PFSK-1 (cell line): ENCODE measurements around the gene SUMO3.

Experiments used
- FOXP2 ChIP-seq: optimal IDR thresholded peaks from 2 replicates; pipeline ENCODE3; 2011; ENCODE audit warnings: borderline replicate concordance, control low read depth, inconsistent platforms; ENCODE audit not compliant: insufficient read depth; ENCODE audit errors: extremely low read length, extremely low read depth
- POLR2AphosphoS5 ChIP-seq: IDR thresholded peaks from 2 replicates; pipeline ENCODE4 v1.6.1; 2012; ENCODE audit warnings: low read depth, mild to moderate bottlenecking, control low read depth, low read length, moderate library complexity
- SIN3A ChIP-seq: IDR thresholded peaks from 2 replicates; pipeline ENCODE4 v1.6.1; 2012; ENCODE audit warnings: mild to moderate bottlenecking, low read length, moderate library complexity, borderline replicate concordance; ENCODE audit not compliant: insufficient read depth
- TAF1 ChIP-seq: IDR thresholded peaks from 2 replicates; pipeline ENCODE4 v1.6.1; 2012; ENCODE audit warnings: low read length, control low read depth, borderline replicate concordance; ENCODE audit not compliant: insufficient read depth
- TF ChIP-seq, protein P1 (sequence below), 2 experiments: IDR thresholded peaks; 2 replicates each; pipeline versions ENCODE4 v1.6.1 to v1.8.0; 2011 to 2012; ENCODE audit warnings: low read depth in 2 of 2, low read length in 2 of 2, control low read depth in 1 of 2, inconsistent platforms in 1 of 2, mild to moderate bottlenecking in 1 of 2, moderate library complexity in 1 of 2; ENCODE audit not compliant: insufficient read depth in 1 of 2

DNA sequence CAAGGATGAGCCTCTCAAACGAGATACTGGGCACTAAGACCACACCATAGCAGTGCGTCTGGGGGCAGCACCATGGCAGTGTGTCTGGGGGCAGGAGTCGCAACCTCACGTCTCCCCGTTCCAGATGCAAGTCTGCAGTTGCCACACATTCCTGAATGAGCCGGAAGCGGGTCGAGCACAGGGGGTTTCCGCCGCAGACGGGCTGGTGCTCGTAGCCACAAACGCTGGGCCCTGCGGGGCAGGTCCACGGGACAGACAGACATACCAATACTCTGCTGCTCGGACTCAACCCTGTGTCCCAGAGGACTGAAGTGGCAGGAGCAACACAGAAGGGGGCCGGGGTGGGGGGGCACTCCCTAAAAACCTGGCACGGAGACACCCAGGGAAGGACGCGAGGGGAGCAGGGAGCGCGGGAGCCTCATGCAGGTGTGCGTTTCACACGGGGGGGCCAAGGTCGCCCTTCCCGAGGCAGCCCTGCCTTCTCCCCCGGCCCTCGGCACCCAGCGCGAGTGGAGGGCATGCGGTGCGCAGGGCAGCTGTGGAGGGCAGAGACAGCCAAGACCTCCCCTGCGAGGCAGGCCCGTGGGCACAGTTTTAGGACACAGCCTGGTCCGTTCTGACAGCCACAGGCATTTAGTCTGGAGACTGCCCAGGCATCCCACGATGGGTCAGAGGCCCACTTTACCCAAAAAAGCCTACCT is 31.1 kb upstream of the SUMO3 start:
- TF ChIP-seq, protein P1, sequence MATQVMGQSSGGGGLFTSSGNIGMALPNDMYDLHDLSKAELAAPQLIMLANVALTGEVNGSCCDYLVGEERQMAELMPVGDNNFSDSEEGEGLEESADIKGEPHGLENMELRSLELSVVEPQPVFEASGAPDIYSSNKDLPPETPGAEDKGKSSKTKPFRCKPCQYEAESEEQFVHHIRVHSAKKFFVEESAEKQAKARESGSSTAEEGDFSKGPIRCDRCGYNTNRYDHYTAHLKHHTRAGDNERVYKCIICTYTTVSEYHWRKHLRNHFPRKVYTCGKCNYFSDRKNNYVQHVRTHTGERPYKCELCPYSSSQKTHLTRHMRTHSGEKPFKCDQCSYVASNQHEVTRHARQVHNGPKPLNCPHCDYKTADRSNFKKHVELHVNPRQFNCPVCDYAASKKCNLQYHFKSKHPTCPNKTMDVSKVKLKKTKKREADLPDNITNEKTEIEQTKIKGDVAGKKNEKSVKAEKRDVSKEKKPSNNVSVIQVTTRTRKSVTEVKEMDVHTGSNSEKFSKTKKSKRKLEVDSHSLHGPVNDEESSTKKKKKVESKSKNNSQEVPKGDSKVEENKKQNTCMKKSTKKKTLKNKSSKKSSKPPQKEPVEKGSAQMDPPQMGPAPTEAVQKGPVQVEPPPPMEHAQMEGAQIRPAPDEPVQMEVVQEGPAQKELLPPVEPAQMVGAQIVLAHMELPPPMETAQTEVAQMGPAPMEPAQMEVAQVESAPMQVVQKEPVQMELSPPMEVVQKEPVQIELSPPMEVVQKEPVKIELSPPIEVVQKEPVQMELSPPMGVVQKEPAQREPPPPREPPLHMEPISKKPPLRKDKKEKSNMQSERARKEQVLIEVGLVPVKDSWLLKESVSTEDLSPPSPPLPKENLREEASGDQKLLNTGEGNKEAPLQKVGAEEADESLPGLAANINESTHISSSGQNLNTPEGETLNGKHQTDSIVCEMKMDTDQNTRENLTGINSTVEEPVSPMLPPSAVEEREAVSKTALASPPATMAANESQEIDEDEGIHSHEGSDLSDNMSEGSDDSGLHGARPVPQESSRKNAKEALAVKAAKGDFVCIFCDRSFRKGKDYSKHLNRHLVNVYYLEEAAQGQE (IDR thresholded peaks at IDR 0.05; ENCODE audit: insufficient read depth in 1 of 2, low read depth in 2 of 2, low read length in 2 of 2) = no peak
- TF ChIP-seq POLR2AphosphoS5 (no peak), TAF1 (no peak), SIN3A (no peak), FOXP2 (no peak)
